Renal cortical epithelial cell (primary cell): Measurements from ENCODE around the gene ZNF438. TPM values are rescaled to one million over a fixed set of nuclear protein-coding genes. Genes with fewer than 3 reads are reported as not detected.

Experiments used
- DNase-seq: peaks from one replicate; pipeline ENCODE4 v3.0.0-alpha.2; 2011; ENCODE audit warnings: low read depth
- total RNA-seq: library from RNA; depleted of rRNA; stranded (reverse); fragments of >200 nt; gene quantifications from 2 replicates; pipeline ENCODE4 v1.2.3, GENCODE V29; 2014

The ZNF438 gene
- total RNA-seq, 1 donor from 2014 or later: 3.9 TPM

DNA sequence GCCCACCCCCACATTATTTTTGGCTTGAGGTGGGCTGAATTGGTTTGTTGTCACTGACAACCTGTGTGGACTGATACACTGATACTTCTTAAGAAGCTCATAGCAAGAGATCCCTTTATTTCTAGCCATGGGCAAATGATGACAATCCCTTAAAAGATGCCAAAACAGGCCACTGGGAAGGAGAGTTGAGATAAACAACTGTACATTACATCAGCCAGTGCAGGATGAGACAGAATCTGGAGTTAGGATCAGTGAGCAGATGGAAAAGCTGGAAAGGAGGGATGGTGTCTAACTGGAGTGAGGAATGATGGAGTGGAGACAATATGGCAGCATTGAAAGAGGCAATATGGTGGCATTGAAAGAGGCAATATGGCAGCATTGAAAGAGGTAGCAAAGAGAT lies 206.2 kb downstream of the ZNF438 start:
- DNase-seq: no peak

- no peak for DNase-seq
Measured at GRCh38 chr10:30825022-30825421, 206.6 kb downstream of the ZNF438 start.

GRCh38 chr10:30823651-30824050 lies 208.0 kb downstream of the ZNF438 start:
- DNase-seq: no peak

GRCh38 chr10:30822693-30823465 lies 208.8 kb downstream of the ZNF438 start:
- no peak for DNase-seq

GRCh38 chr10:30821994-30822692 lies 209.5 kb downstream of the ZNF438 start:
- DNase-seq: no peak

- DNase-seq: no peak
Measured at GRCh38 chr10:30821261-30821993, 210.2 kb downstream of the ZNF438 start.

DNA sequence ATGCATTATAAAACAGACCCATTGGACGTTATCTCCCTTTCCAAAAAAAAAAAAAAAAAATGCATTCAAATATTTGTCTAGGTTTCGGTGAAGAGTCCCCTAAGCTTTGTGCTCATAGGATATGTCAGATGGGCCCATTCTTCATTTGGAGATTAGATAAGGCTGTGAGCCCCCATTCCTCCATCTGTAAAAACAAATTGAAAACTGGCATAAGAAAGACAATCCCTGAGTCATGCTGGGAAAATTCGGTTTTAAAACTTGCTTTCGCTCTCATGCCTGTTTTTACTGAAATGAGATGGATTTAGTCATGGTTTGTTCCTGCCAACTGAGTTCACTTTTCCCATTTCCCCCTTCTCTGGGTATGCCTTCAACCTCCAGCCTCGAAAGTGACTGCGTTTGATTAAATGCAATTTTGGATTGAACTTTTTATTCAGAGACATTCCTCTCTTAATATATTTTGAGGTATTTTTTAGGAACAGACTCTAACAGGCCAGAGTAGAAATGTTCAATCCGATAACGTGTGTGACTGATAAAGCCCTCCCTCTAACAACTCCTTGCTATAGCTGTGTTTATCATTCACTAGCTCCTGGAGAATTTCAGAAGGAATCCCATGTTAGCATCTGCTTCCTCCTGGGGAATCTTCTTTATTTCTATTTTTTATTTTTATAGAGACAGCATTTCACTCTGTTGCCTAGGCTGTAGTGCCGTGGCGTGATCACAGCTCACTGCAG lies 211.2 kb downstream of the ZNF438 start:
- peak; percentile 49 for DNase-seq

DNA sequence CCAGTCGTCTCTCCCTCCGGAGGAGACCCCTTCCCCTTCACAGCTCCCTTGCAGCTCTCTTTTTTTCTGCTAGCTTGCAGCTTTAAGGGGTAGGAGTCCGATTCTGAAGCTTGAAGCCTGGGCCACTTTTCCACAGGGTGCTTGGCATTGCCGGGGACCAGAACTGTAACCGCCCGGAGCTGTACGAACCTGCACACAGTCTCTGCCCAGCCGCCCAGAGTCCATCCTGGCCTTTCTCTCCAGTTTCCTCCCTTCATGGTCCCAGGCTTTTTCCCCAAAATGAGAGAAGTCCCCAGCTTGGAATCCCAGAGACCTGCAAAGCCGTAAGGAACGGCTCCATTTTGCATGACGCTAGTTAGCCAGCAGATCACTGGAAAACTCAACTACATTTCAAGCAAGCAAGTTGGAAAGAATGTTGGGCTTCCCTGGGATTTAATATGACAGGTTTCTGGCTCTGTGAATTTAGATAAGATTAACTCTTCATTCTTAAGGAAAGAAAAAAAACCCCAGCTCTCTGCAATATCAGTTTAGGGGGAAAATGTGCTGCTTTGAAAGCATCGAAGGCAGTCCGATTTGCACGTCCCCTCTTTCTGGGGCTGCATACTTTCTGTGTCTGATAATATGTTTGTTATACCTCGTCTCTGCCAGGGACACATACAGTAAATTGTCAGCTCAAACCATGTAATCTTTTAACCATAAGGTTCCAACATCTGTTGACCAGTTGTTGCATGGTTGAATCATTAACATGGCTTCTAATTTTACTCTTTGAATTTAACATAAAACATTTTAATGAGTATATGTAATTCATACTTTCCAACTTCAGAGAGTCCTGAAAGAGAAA lies 212.1 kb downstream of the ZNF438 start:
- DNase-seq: no peak

DNA sequence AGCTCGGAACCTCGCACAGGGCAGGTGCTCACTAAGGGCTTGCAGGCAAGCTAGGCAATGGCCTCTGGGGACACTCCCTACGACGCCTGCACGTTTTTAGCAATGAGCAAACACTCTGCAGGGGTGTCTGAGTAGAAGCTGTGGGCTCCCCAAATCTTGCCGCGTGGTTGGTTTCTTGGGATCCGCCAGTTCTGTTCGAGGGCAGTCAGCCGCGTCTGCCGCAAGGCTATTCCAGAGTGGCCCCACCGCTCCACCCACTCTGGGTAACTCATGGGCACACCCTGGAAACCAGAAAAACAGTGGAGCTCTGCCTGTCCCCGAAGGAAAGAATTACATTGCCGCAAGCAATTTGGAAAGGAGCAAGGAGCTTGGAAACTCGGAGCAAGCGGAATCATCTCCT lies 212.8 kb downstream of the ZNF438 start:
- peak; percentile 80 for DNase-seq

DNA sequence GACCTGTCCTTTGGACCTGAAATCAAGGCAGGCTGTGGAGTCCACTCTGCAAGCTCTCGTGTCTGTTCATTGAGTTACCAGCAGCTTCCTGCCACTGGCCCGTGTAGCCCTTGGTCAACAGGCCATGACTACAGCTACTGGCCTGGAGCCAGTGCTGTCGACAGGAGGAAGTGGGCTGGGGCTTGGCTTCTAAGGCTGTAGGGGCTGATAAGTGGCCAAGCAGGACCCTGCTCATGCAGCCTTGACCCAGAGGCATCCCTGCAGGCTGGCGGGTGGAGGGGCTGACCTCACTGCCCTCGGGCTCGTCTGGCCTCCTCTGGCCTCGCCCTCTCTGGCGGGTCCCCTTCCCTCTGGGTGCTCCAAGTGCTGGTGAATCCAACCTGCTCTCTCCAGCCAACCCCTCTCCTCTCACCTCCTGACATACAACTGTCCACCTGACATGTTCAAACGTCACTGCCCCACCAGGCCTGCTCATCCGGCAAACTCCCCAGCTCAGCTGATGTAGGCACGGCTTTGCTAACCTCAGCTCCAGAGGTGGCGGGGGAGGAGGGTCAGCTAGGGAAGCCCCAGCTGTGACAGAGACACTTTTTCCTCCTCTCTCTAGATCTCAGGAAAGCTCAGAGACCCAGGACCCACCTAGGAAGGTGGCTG lies 213.5 kb downstream of the ZNF438 start:
- peak; percentile 88 for DNase-seq

- peak; percentile 30 for DNase-seq
Measured at GRCh38 chr10:30817541-30817940, 214.1 kb downstream of the ZNF438 start.

DNA sequence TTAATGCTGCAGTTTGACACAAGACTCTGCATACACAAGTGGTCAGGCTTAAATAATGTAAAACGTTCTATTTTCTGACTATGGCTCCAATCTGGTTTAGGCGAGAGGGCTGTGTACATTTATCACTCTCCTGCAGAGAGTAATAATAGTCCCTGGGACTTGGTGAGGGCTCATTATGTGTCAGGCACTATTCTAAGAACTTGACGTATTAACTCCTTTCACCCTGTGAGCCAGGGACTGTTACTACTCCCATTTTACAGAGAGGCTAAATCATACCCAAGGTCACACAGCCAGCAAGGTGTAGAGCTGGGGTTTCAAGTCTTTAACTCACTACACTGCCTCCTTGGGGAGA lies 214.9 kb downstream of the ZNF438 start:
- no peak for DNase-seq

DNA sequence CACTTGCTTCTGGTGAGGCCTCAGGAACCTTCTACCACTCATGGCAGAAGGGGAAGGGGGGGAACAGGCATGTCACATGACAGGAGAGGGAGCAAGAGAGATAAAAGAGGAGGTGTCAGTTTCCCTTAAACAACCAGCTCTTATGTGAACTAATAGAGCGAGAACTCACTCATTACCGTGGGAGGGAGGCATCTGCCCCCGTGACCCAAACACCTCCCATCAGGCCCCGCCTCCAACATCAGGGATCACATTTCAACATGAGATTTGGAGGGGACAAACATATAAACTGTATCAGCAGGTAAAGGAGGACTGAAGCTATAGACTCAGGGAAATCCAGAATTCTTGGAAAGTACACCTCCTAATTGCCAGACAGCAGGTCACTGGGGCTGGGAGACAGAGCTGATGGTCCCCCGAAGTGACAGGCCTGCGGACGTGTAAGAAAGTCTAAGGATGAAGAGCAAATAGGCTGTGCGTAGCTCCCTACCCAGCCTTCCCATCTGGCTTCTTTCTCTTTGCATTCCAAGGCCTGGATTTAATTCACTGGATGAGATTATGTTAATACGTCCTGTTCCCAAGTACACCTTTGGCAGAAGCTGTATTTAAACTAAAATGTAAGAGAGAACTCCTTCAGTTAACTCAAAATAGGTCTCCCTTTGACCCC lies 215.4 kb downstream of the ZNF438 start:
- DNase-seq: no peak

GRCh38 chr10:30813872-30814481 lies 217.7 kb downstream of the ZNF438 start:
- DNase-seq: peak; percentile 76

- peak; percentile 87 for DNase-seq
Measured at GRCh38 chr10:30812018-30812851, 219.4 kb downstream of the ZNF438 start.

- DNase-seq: no peak
Measured at GRCh38 chr10:30811276-30812017, 220.2 kb downstream of the ZNF438 start.

GRCh38 chr10:30810416-30810815 lies 221.2 kb downstream of the ZNF438 start:
- no peak for DNase-seq

DNA sequence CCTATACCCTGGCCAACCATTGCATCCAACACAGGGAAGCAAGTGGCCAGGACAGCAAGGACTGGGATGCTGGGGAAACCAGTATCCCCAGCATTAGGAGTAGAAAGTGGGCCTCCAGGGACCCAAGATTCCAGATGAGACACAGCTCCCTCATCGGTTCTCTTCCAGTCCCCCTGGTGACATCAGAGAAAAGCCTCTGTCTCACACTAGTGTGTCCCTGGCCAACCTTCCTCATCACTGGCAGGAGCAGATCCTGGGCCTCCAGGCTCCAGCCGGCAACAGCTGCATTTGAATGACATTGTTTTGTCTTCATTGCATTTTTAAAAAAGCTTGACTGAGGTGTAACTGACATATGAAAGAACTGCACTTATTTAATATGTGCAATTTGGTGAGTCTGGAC lies 224.8 kb downstream of the ZNF438 start:
- no peak for DNase-seq
